ENCODE data around the gene SNX1.
A peak's percentile ranks its signal among the peaks of the same experiment; 100 is the strongest.
"Not testable (repeated sequence)": the region's sequence is repeated elsewhere in the genome, so short reads cannot be mapped to it uniquely, and the experiment has no call there.

SNX1 gene

DNA sequence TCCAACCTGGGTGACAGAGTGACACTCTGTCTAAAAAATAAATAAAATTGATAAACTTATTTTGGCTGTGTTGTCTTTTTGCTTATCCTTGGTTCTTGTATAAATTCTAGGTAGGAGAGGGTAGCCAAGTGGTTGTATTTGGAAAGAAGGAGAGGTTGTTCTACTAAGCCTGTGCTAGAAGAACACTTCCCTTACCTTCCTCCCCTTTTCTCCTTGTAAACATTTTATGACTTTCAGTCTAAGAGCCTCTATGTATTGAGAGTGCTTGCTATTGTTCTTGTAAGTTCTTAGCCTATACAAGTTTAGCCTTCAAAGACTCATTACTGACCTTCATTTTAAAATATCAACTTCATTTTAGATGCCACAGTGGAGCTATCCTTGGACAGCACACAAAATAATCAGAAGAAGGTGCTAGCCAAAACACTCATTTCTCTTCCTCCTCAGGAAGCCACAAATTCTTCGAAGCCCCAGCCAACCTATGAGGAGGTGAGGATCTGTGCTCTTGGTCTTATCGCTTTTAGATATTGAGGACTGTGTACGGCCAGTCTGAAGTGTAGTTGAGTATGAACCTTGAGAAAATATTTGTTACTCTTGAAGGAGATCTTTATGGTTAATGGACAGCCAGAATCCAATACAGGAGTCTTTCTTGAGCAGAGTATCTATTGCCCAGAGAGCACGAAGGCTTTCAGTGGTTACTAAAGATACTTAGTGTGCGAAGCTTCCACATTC is 22.1 kb downstream of the SNX1 start:
- no peak for DNase-seq (ENCODE audit: low read depth)

DNA sequence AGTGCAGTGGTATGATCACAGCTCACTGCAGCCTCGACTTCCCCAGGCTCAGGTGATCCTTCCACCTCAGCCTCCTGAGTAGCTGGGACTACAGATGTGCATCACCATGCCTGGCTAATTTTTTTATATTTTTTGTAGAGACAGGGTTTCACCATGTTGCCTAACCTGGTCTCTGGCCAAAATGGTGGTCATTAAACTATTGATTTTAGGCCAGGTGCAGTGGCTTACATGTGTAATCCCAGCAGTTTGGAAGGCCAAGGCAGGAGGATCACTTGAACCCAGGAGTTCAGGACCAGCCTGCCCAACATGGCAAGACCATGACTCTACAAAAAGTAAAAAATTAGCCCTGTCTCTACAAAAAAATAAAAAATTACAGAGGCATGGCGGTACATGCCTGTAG is 24.5 kb downstream of the SNX1 start:
- DNase-seq (ENCODE audit: low read depth): not testable (repeated sequence)

DNA sequence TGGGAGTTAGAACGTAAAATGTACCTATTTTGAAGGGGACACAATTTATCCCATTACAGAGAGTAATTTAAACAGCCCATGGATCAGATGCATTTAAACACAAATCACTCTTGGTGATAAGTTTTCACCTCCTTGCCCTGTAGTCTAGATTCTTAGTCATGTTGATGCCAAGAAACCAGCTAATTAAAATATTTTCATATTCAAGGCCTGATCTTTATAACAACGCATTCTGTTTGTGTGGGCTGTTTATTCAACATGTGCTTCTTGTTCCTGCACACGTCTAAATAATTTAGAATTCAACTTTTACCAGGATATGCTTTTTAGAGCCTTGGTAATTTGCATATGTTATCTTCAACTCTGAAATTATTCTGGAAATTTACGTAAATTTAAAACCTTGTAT is 25.8 kb downstream of the SNX1 start:
- no peak for DNase-seq (ENCODE audit: low read depth)

DNA sequence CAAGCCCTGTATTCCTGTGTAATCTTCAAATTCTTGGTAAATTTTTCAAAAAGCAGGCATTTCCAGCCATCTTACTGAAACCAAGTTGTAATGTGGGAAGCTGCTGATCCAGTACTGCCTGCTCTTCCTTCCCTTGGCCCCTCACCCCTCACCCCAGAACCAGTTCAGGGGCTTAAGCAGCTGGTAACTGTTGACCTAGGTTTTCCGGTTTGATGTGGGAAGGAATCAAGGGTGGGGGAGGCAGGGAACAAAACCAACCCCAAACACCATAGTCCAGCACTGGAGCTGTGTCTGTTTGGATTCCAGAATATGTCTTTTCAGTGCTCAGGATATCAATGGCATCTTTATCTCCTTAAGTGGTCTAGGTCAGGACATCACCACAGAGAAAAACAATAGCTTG is 26.7 kb downstream of the SNX1 start:
- DNase-seq (ENCODE audit: low read depth): no peak

DNA sequence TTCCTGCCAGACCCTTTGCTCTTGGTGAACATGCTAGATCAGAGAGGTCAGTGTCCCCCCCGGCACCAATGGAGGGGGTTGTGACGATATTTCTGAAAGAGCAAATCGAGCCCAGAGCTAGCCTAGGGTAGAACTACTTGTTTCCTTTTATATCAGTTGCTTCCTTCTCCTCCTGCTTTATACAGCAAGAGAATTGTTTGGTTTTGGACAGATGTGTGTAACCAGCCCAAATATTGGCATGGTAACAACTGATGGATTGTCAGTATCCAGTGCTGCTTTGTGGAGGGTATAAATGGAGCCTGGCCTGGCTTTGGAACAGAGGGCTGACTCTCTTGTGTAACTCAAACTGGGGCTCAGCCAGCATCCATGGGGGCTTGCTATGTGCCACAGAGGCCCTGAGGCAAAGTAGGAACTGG is 27.2 kb downstream of the SNX1 start:
- no peak for DNase-seq (ENCODE audit: low read depth)

DNA sequence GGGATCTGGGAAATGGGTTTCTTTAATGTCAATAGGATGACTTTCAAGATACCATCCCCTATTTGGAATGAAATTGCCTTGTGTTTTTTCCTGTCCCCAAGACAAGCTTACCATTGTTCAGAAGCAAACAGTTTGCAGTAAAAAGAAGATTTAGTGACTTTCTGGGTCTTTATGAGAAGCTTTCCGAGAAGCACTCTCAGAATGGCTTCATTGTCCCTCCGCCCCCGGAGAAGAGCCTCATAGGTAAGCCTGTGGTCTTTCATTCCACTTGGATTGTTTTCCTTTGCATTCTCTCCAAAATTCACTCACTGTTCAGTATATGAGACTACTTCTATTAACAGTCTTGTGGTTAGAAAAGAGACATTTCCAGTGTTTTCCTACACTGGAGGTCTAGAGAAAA is 30.2 kb downstream of the SNX1 start:
- no peak for DNase-seq (ENCODE audit: low read depth)

DNA sequence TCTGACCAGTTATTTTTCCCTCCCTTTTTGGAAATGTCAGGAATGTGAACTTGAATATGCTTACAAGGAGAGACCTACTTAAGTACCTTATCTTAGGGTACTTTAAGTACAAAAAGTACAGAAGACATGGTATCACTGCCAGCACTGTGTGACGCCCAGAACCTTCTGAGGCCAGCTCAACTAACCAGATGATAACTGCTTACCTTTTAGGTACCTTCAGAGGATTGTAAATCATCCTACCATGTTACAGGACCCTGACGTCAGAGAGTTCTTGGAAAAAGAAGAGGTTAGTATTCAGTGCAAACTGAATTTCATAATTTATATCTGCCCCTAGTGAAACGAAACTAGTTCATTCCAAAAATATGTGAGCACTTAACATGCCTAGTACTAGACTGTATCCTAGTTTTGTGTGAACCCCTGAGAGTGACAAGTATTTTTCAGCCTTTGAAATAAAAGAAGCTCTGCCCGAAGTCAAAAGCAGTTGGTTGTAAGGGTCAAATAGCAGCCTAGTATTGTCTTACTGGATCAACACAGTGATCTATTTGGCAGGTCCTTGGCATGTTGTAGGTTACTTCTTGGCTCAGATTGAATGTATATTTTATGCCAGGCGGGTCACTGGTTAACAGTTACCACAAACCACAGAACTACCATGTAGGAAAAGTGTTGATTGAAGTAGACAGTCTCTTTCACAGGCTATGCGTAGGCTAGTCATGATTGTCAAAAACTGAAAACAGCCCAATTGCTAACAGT is 31.9 kb downstream of the SNX1 start:
- DNase-seq (ENCODE audit: low read depth): no peak

DNA sequence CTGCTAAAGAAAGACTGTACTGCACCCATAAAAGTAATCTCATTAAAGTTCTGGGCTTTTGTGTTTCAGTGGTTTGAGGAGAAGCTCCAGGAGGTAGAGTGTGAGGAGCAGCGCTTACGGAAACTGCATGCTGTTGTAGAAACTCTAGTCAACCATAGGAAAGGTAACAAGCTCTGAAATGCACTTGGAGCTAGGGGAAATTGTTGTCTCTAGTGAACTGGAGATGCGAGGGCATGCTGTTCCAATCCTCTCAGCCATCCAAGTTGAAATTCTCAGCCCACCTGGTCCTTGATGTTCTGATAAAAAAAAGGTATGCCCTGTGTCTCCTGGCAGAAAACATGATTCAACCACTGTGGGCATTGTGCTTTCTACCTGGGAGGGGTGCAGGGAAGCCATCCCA is 34.4 kb downstream of the SNX1 start:
- no peak for DNase-seq (ENCODE audit: low read depth)

DNA sequence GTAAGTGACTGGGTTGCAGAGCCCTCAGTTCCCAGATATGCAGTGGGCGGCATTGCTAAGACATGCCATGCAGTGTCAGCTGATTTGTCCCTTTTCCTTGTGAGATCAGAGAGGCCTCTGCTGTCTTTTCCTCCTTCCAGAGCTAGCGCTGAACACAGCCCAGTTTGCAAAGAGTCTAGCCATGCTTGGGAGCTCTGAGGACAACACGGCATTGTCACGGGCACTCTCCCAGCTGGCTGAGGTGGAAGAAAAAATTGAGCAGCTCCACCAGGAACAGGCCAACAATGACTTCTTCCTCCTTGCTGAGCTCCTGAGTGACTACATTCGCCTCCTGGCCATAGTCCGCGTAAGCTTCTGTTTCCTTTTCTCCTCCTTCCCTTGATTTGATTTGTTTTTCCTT is 35.8 kb downstream of the SNX1 start:
- DNase-seq (ENCODE audit: low read depth): no peak

DNA sequence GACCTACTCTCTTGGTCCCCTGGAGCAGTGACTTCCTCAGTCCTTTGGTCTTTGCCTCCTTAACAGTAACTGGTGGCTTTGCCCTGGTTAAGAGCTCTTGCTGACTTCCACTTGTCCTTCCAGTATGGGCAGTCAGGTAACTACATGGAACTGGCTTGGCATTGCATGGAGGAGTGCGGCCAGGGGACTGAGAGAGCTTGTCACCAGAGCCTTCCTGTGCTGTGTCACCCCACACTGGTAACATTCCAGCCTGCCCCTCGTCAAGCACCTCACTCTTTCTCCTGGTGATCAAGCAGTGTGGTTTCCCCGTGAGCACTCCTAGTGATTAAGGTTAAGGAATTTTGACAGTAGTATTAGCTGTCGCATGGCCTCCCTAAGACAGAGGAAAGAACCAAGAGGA is 36.4 kb downstream of the SNX1 start:
- DNase-seq (ENCODE audit: low read depth): no peak

DNA sequence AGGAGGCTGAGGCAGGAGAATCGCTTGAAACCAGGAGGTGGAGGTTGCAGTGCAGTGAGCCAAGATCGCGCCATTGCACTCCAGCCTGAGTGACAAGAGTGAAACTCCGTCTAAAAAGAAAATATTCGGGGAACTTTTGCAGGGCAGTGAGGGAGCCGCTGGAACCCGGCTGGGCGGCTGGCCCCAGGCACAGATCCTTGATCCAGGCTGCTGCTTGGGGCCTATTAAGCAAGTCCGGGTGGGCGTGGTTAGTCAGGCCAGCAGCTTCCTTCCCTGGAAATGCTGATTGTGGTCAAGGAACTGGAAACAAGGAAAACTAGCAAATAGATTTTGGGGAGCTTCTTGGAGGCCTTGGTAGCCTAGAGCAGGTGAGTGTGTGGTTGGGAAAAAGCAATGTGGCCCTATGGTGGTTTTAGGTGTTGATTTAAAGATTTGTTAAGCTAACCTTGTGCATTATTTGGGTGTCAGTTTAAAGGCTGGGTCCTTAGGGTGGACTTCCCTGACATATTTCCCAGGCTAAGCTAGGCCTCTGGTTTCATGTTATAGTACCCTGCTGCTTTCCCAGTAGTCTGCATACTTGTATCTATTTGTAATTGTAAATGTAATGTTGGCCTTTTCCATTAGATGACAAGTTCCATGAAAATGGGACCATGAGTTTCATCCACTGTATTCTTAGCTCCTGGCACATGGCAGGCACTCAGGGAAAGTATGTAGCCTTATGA is 38.0 kb downstream of the SNX1 start:
- no peak for DNase-seq (ENCODE audit: low read depth)

DNA sequence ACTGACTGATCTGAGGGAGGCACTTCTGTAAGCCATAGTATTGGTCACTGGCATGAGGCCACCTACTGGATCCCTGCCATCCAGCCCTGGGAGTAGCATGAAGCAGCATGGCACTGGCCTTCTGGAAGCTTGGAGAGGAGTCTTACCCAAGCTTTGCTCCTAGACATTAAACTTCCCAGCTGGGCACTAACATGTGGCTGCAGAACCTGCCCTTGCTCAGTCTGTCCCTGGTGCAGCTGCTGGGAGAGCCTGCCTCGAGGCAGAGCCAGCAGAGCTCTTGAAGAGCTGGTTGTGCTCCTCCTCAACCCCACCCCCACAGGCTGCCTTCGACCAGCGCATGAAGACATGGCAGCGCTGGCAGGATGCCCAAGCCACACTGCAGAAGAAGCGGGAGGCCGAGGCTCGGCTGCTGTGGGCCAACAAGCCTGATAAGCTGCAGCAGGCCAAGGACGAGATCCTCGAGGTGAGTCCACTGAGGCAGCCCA is 38.6 kb downstream of the SNX1 start:
- DNase-seq (ENCODE audit: low read depth): peak; percentile 21

DNA sequence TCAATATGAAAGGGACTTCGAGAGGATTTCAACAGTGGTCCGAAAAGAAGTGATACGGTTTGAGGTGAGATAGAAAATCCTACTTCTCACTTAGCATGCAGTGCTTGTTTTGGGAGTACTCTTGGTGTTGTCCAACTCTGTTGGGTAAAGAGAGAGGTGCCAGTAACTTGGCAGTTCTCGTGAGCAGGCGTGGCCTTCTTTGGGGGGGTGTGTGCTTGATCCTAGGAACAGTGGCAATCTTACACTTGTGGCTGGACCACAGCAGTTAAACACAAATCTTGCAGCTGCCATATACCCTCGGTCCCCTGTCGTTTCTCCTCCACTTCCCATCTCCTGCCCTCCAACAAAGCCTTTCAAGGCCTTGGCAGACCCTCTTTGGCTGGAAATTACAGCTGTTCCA is 40.6 kb downstream of the SNX1 start:
- no peak for DNase-seq (ENCODE audit: low read depth)

DNA sequence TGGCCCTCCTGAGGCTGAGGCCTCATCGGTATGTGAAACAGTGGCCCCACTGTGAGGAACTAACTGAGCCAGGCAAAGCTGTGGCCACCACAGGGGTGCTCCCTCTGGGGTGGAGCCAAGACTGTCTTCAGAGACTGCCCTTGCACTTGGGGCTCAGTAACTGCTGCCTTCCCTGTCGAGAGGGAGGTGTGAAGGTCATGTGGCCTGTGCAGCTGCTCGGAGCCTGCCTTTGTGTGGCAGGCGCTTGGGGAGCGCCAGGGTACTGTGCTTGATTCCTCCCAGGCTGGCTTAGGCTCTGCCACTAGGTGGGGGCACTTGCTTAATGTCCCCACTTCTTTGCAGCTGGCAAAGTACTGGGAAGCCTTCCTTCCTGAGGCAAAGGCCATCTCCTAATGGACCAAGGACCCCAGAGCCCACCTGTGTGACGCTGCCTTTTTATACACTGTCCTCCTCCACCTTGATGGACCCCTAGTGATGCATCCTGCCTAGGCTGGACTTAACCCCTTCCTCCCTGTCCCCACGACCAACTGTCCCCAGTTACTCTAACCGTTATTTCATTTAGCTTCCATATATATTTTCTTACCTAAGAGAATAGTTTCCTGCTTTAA is 41.5 kb downstream of the SNX1 start:
- DNase-seq (ENCODE audit: low read depth): no peak

DNA sequence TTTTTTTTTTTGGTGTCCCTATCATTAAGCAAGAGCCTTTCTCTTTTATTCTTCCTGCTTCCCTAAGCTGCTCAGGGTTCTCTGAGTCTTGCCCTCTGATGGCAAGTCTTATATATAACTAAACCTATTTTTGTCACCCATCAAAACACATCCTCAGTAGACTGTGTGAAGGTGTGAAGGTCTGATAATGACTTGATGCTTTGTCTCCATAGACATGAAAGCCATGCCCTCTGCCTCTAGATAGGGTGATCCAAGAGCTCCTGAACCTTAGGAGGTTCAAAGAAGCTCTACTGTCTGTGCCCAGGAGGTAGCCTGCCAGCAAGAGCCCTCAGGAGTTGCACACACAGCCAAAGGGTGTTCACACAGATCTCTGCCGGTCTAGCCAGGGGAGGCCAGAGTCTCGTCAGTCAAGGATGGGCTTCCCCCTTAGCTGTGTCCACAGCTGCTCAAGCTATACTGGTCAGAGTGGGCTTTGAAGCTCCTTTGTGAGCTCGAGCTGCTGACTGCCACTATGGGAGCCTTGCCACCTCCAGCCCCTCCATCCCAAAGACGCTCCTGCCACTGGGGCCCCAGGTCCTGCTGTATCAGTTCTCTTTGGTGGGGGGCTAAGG is 42.7 kb downstream of the SNX1 start:
- no peak for DNase-seq (ENCODE audit: low read depth)

DNA sequence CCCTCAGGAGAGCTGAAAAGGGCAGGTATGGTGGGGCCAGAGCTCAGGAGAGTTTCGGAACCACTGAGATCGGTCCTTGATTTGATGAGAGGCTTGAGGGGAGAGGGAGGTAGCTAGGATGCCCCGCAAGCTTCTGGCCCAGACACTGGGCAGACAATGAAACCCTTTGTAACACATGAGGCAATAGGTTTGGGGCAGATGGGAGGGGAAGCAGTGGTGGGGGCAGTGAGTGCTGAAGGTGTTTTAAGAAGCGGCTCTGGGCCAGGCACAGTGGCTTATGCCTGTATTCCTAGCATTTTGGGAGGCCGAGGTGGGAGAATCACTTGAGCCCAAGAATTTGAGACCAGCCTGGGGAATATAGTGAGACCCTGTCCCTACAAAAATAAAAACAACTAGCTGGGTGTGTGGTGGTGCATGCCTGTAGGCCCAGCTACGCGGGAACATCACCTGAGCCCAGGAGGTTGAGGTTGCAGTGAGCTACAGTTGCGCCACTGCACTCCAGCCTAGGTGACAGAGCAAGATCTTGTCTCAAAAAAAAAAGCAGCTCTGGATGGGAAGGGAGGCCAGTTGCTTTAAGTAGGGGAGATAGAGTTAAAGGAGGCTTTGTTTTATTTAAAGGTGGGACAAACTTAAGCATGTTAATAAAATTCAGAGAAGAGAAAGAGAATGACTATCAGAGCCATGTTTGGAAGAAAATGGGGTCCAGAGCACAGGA is 46.2 kb downstream of the SNX1 start:
- no peak for DNase-seq (ENCODE audit: low read depth)

DNA sequence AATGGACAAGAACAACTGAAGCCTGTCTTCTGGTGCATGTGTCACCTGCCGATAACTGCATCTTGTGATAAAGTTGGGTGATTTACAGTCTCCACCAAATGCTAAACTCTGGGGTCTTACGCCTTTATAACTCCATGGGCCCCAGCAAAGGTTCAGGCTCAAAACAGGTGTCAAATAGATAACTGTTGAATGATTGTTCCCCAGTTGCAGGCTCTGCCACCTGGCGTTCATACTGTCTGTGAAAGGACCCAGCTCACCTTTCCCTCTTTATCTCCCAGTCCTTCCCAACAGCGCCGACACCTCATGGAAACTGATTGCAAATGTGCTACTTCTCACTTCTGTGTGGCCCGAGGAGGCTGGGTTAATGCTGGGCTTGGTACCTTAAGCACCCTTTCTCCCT is 47.5 kb downstream of the SNX1 start:
- no peak for DNase-seq (ENCODE audit: low read depth)

DNA sequence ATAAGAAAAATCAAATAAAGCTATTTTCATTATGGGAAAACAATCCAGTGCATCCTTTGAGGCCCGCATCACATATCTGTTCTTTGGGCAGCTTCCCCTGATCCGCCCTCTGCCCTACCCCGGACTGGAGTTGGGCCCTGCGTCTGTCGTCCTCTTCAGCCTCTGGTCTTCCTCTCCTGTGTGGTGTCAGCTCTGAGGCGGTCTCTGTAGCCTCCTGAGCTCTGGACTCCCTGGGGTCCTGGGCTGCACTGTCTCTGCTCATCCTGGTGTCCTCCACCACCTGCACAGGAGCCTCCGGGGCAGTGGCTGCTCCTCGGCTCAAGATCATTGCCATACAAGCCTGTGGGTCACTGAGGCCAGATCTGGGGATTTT is 48.4 kb downstream of the SNX1 start:
- no peak for DNase-seq (ENCODE audit: low read depth)

DNA sequence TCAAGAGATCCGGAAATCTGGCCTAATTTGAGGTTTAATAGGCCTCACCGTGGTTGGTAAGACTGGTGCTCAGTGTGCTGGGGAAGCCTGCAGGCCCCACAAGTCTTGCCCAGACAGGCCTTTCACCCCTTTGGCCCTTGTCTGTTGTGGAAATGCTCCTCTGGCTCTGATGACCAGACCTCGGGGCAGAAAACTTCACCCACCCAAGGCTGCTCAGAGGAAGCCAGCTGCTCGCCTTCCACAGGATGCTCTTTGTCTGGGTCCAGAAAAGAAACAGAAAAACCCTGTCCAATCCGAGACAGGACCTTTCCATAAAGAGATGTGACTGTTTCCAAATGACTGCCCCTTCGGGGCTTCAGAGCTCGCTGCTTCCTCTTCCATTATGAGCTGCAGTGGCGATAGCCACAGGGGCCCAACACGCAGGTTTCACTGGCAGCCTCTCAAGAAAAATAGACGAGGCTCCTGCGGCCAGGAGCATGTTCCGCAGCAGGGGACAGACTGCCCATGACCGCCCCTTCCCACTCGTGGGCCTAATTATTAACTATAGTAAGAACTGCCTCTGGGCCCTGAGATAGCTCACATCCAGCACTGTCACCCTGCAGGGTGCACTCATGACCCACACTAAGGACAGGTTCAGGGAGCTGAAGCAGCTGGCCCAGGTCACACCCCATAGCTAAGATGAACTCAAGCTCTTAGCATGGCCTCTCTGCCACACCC is 48.9 kb downstream of the SNX1 start:
- no peak for DNase-seq (ENCODE audit: low read depth)

DNA sequence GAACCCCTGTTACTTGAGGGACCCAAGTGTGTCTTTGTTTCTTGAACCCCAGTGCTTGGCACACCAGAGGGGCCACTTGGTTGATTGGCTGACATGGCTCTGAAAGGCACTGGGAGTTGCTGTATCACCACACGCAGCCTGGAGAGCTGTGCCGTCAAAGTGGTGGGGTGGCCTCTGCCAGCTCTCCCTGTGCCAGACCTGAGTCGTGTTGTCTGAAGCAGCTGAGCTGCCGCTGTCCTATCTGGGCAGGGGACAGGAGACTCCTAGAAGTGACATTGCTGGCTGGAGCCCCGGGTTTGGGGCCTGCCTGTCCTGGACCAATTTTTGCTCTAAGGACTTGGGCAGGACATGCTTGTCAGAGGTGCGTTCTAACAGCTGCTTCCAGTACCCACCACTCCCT is 50.3 kb downstream of the SNX1 start:
- no peak for DNase-seq (ENCODE audit: low read depth)

DNA sequence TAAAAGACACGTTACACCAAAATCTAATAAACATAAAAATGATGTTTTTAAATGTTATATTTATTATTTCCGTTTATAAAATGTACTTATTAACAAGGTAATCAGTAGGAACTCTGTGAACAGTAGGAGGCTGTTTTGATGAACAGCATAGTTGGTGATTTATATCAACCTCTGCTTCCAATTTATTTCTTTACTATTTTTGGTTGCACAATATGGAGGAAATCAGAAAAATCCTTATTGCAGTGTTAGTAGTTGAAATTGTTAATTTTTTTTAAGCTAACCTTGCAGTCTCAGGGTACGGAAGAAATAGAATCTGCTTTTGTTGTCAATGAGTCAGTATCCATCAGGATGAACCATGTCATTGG is 50.7 kb downstream of the SNX1 start:
- no peak for DNase-seq (ENCODE audit: low read depth)

Measured in fibroblast of the conjunctiva (primary cell).